HepG2 (cell line): ENCODE data around the gene SEH1L. TPM values are rescaled to one million over a fixed set of nuclear protein-coding genes. Genes with fewer than 3 reads are reported as not detected.

Experiments used
- ATAC-seq: fragments of 200-7000 bp; cut with Tn5 transposase; 3 replicates; pipeline ENCODE4 v1.9.1; 2020; ENCODE audit warnings: mild to moderate bottlenecking, moderate library complexity
- BruUV-seq: library from RNA; stranded (reverse); fragments of 400-500 nt; replicated peaks from 2 replicates; lab custom pipeline; 2021; lab: Mats Ljungman, UMichigan
- CTCF ChIA-PET: fragments of 300-600 bp; formaldehyde crosslinking; extraction: SDS; loops from one replicate; lab custom pipeline; 2021; ENCODE audit warnings: low total read pairs, inconsistent platforms, low intra/inter-chr PET ratio; lab: Yijun Ruan, JAX
- POLR2A ChIA-PET: fragments of 350-600 bp; sonication (Branson Sonifier 250); formaldehyde crosslinking; loops from one replicate; lab custom pipeline; 2020; ENCODE audit warnings: antibody characterized with exemption, inconsistent platforms; lab: Yijun Ruan, JAX
- DNase-seq: peaks from one replicate; pipeline ENCODE4 v3.0.0-alpha.2; 2015; ENCODE audit warnings: low spot score
- FAIRE-seq: peaks from 3 replicates; lab custom pipeline; 2011; peaks lifted over from hg19 to GRCh38; lab: Jason Lieb, UNC
- H2AFZ ChIP-seq: one replicate; pipeline ENCODE4 v1.6.1; 2011; ENCODE audit warnings: low read length, inconsistent platforms
- H3K27ac ChIP-seq: fragments of 300-600 bp; 3 replicates; pipeline ENCODE4 v1.8.0; 2011; ENCODE audit warnings: mixed run types, mild to moderate bottlenecking, mixed read lengths, low read length, inconsistent platforms; ENCODE audit not compliant: insufficient read depth; ENCODE audit errors: extremely low read length
- H3K27me3 ChIP-seq, 2 experiments: fragments of 200-600 bp in 1 of 2; 2 replicates in 1 of 2; 3 replicates in 1 of 2; pipeline versions ENCODE4 v1.6.0 to v1.8.0; 2011; ENCODE audit warnings: low read length in 2 of 2, mild to moderate bottlenecking in 2 of 2, moderate library complexity in 2 of 2, inconsistent platforms in 1 of 2; ENCODE audit not compliant: insufficient read depth in 2 of 2, control insufficient read depth in 1 of 2
- H3K36me3 ChIP-seq, 2 experiments: fragments of 200-600 bp in 1 of 2; replicated peaks in 1 of 2; 2 replicates in 1 of 2; 3 replicates in 1 of 2; pipeline versions ENCODE4 v1.5.1 to v1.8.0; 2011; ENCODE audit warnings: low read length in 2 of 2, inconsistent platforms in 1 of 2; ENCODE audit not compliant: insufficient read depth in 2 of 2, control insufficient read depth in 1 of 2
- H3K4me1 ChIP-seq: 2 replicates; pipeline ENCODE4 v1.5.1; 2012; ENCODE audit warnings: low read length, inconsistent platforms; ENCODE audit not compliant: insufficient read depth
- H3K4me2 ChIP-seq: 2 replicates; pipeline ENCODE4 v1.6.0; 2011; ENCODE audit warnings: low read depth, low read length, inconsistent platforms
- H3K4me3 ChIP-seq, 3 experiments: fragments of 200-600 bp in 1 of 3; sonication (generic), shearing (Covaris generic) in 1 of 3; replicated peaks in 1 of 3; 2 replicates each; pipeline ENCODE4 v1.5.1; 2011 to 2016; ENCODE audit warnings: low read length in 3 of 3, inconsistent platforms in 2 of 3, low read depth in 2 of 3, mild to moderate bottlenecking in 2 of 3, control low read depth in 1 of 3, mixed read lengths in 1 of 3; ENCODE audit not compliant: insufficient read depth in 1 of 3
- H3K79me2 ChIP-seq: one replicate; pipeline ENCODE4 v1.6.1; 2011; ENCODE audit warnings: low read length, inconsistent platforms; ENCODE audit not compliant: insufficient read depth
- H3K9ac ChIP-seq: 2 replicates; pipeline ENCODE4 v1.6.0; 2011; ENCODE audit warnings: mild to moderate bottlenecking, low read depth, low read length, inconsistent platforms; ENCODE audit not compliant: insufficient read depth
- H3K9me3 ChIP-seq: 2 replicates; pipeline ENCODE4 v1.5.1; 2012; ENCODE audit warnings: mild to moderate bottlenecking, low read length
- H4K20me1 ChIP-seq: 2 replicates; pipeline ENCODE4 v1.6.0; 2011; ENCODE audit warnings: inconsistent platforms, mild to moderate bottlenecking, low read length, moderate library complexity; ENCODE audit not compliant: insufficient read depth
- DDIT3 ChIP-seq: sonication (generic); formaldehyde crosslinking; IDR thresholded peaks from 2 replicates; pipeline ENCODE4 v1.4.0; 2020; ENCODE audit warnings: mild to moderate bottlenecking, missing genetic modification reagents
- MEF2D ChIP-seq: sonication (generic); formaldehyde crosslinking; IDR thresholded peaks from 2 replicates; pipeline ENCODE4 v1.5.1; 2020; ENCODE audit warnings: mild to moderate bottlenecking, missing genetic modification reagents
- MIER3 ChIP-seq: IDR thresholded peaks from 2 replicates; pipeline ENCODE4 v1.6.1; 2016; ENCODE audit warnings: missing compliant biosample characterization, borderline replicate concordance
- MLLT10 ChIP-seq: sonication (generic); formaldehyde crosslinking; IDR thresholded peaks from 2 replicates; pipeline ENCODE4 v1.4.0; 2020; ENCODE audit warnings: missing genetic modification reagents
- MNT ChIP-seq: fragments of 450-650 bp; IDR thresholded peaks from 2 replicates; pipeline ENCODE4 v1.6.1; 2016
- NR2F6 ChIP-seq, 2 experiments: IDR thresholded peaks; 2 replicates each; pipeline ENCODE4 v1.6.1; 2016; ENCODE audit warnings: antibody characterized with exemption in 1 of 2, mild to moderate bottlenecking in 1 of 2
- RFX1 ChIP-seq: fragments of 450-650 bp; IDR thresholded peaks from 2 replicates; pipeline ENCODE4 v1.6.1; 2017
- SRF ChIP-seq: IDR thresholded peaks from 2 replicates; pipeline ENCODE4 v1.6.1; 2011; ENCODE audit warnings: mild to moderate bottlenecking, low read depth, low read length, moderate library complexity
- ZNF101 ChIP-seq: sonication (generic); formaldehyde crosslinking; IDR thresholded peaks from 2 replicates; pipeline ENCODE4 v1.4.0; 2020; ENCODE audit warnings: mild to moderate bottlenecking, low read depth, missing genetic modification reagents, borderline replicate concordance
- ZNF530 ChIP-seq: sonication (generic); formaldehyde crosslinking; IDR thresholded peaks from 2 replicates; pipeline ENCODE4 v1.5.0; 2020; ENCODE audit warnings: low read depth, mild to moderate bottlenecking, missing genetic modification reagents
- ZNF737 ChIP-seq: sonication (generic); formaldehyde crosslinking; IDR thresholded peaks from 2 replicates; pipeline ENCODE4 v1.5.0; 2020; ENCODE audit warnings: missing genetic modification reagents, mild to moderate bottlenecking, borderline replicate concordance
- ZNF788 ChIP-seq: sonication (generic); formaldehyde crosslinking; IDR thresholded peaks from 2 replicates; pipeline ENCODE4 v1.5.0; 2020; ENCODE audit warnings: mild to moderate bottlenecking, missing genetic modification reagents, borderline replicate concordance
- WGBS: methylation state at CpG from one replicate; pipeline ENCODE4 v1.1.6; 2017; ENCODE audit warnings: low lambda C conversion rate; 5-methylcytosine and 5-hydroxymethylcytosine counted together
- in situ Hi-C: cut with HindIII; loops from 2 replicates; pipeline ENCODE4 v1.10.0; 2017; ENCODE audit warnings: low pct_unique_long_range_greater_than_20kb; ENCODE audit not compliant: extremely low pct_ligation_motif_present
- intact Hi-C: fragments of 100-400 bp; cut with micrococcal nuclease; formaldehyde crosslinking; loops from one replicate; pipeline ENCODE4 v1.10.0; 2022; ENCODE audit not compliant: unreplicated experiment
- polyA plus RNA-seq, 8 experiments: library from polyadenylated mRNA; depleted of rRNA in 3 of 8; stranded (reverse) in 7 of 8; unstranded in 1 of 8; fragments of >200 nt; fragmentation: Illumina TruSeq in 4 of 8; extraction: Trizol in 4 of 8; gene quantifications; 2 replicates each; pipeline versions ENCODE4 v1.2.1 to v1.2.3, GENCODE V29; 2011 to 2016; ENCODE audit warnings: low read depth in 4 of 8, missing spikeins in 1 of 8, mixed read lengths in 1 of 8; ENCODE audit not compliant: insufficient read depth in 1 of 8
- total RNA-seq, 5 experiments: library from RNA; depleted of rRNA; stranded (reverse); fragments of >200 nt; fragmentation: Illumina TruSeq; extraction: Trizol; gene quantifications; 2 replicates each; pipeline ENCODE4 v1.2.3, GENCODE V29; 2016; ENCODE audit warnings: low read depth in 1 of 5
- TF ChIP-seq, protein P1 (sequence below): sonication (generic); formaldehyde crosslinking; IDR thresholded peaks from 2 replicates; pipeline ENCODE4 v1.4.0; 2020; ENCODE audit warnings: missing genetic modification reagents

Gene SEH1L
- total and polyA plus RNA-seq, 2 of the 13 experiments (the other 11 are each of a cell fraction or from before 2014, with no cell fraction given), result 59.6 to 63.5 TPM

GRCh38 chr18:12904012-12904516, 43.7 kb upstream of the SEH1L start:
- in situ Hi-C loops, result no loop called here
- no peak for ATAC-seq
- no peaks in the 10 kb centered on the region for H3K9me3 ChIP-seq
- TF ChIP-seq DDIT3 (CRISPR knock-in tag) (no peak), ZNF737 (CRISPR knock-in tag) (no peak), MNT (no peak), ZNF788 (CRISPR knock-in tag) (no peak), MIER3 (CRISPR knock-in tag) (no peak), RFX1 (peak; percentile 32; the same call in 1 of the 2 replicates), MEF2D (CRISPR knock-in tag) (no peak), SRF (peak; percentile 57; the same call in 1 of the 2 replicates), MLLT10 (CRISPR knock-in tag) (no peak), NR2F6 (IDR thresholded peaks at IDR 0.05) (no peak), NR2F6 (CRISPR knock-in tag; IDR thresholded peaks at IDR 0.05) (no peak), ZNF530 (no peak), ZNF101 (CRISPR knock-in tag) (no peak)
- TF ChIP-seq, protein P1, sequence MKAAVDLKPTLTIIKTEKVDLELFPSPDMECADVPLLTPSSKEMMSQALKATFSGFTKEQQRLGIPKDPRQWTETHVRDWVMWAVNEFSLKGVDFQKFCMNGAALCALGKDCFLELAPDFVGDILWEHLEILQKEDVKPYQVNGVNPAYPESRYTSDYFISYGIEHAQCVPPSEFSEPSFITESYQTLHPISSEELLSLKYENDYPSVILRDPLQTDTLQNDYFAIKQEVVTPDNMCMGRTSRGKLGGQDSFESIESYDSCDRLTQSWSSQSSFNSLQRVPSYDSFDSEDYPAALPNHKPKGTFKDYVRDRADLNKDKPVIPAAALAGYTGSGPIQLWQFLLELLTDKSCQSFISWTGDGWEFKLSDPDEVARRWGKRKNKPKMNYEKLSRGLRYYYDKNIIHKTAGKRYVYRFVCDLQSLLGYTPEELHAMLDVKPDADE (CRISPR knock-in tag), result no peak
- TF ChIP-seq, all 625 proteins: peak for 2
- intact Hi-C loops, result no loop called here
- CTCF ChIA-PET, result no interaction called here
- DNase-seq (no peak), FAIRE-seq (no peak)
- Histone ChIP-seq H3K4me3 (no peak overlapping the region), H3K27ac (no peak overlapping the region), H2AFZ (no peak overlapping the region), H3K4me2 (peak overlapping the region; percentile 45), H3K79me2 (no peaks in the 10 kb centered on the region), H3K36me3 (no peaks in the 10 kb centered on the region), H4K20me1 (no peaks in the 10 kb centered on the region), H3K27me3 (peaks cover 1 to 26% of the 10 kb centered on the region in 2 experiments; a peak in 3 of 5 replicates), H3K9ac (no peak overlapping the region), H3K4me1 (peaks cover 38% of the 10 kb centered on the region)
- WGBS, result 40% methylated on average over 8 of the region's 8 CpGs
- BruUV-seq, result no TSS peak
- POLR2A ChIA-PET, result interaction anchor here (2.4 kb wide), 1 partner anchor 20 kb away, joined by 12 read pairs; the partner anchor contains the start of gene PTPN2
